ENCODE measurements around the gene LILRA1. TPM values are rescaled to one million over a fixed set of nuclear protein-coding genes. Genes with fewer than 3 reads are reported as not detected.
"Not testable (repeated sequence)": the region's sequence is repeated elsewhere in the genome, so short reads cannot be mapped to it uniquely, and the experiment has no call there.

The LILRA1 gene
- total RNA-seq, 4 donors from 2014 or later, result 0.23 TPM; not detected in 3

DNA sequence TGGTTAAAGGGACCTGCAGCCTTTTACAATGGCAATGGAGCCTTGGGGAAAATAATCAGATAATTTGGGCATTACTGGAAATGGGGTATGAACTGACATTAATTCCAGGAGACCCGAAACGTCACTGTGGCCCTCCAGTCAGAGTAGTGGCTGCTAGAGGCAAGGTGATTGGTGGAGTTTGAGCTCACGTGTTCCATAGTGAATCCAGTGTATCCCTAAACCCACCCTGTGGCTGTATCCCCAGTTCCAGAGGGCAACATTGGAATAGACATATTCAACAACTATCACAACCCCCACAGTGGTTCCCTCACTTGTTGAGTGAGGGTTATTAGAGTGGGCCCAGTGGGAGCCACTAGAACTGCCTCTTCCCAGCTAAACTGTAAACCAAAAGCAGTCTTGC, 23.1 kb upstream of the LILRA1 start:
- WGBS, 2 donors, result 61 to 90% methylated on average over 3 of the region's 3 CpGs
- intact Hi-C loops (cut with DNase I; ENCODE audit: low total_unique reads), result no loop called here
- no peak for DNase-seq (ENCODE audit: low spot score in 2 of 2)

DNA sequence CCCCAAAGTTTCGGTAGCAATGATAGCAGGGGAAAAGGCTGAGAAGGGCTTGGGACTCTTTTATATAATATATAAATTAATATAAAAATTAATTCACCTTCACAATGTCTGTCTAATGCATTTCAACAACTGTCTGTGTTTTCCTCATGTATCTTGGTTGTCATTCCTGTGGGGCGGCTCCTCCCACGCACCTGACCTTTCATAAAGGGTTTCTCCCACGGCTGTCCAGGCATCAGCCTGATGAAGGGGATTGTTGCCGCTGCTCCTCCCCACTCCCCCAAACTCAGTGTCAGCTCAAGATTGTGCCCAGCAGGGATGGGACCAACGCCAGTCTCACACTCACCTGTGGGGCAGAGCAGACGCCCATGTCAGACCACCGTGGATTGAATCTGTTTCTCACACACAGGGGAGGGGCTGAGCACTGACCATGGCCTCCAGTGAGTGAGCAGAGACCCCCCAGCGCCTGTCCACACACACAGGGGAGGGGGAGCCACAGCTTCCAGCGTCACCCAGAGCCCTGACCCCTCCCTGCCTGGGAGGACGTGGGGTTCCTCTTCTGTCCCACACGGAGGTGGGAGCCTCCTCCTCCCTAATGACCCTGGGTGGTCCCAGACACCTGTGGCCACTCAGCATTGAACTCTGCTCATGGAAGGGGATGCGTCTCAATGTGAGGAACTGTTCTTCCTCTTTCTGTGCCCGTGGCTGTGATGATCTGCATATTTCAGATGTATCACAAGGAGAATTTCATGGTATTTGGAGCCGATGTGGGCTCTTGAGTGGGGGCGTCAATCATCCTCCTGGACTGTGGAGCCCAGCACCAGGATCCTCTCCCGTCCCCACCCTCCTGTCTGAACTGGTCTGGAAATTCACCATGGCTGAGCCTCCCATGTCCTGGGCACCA, 21.5 kb upstream of the LILRA1 start:
- DNase-seq (ENCODE audit: low spot score in 2 of 2); intact Hi-C loops (cut with DNase I; ENCODE audit: low total_unique reads); H3K4me3 ChIP-seq (ENCODE audit: low read depth, poor library complexity, severe bottlenecking): not testable (repeated sequence)
- WGBS, 2 donors, result 62 to 64% methylated on average over 15 to 17 of the region's 17 CpGs

More for the DNA sequence above, 23.1 kb upstream of the LILRA1 start:
- TF ChIP-seq, protein P1, sequence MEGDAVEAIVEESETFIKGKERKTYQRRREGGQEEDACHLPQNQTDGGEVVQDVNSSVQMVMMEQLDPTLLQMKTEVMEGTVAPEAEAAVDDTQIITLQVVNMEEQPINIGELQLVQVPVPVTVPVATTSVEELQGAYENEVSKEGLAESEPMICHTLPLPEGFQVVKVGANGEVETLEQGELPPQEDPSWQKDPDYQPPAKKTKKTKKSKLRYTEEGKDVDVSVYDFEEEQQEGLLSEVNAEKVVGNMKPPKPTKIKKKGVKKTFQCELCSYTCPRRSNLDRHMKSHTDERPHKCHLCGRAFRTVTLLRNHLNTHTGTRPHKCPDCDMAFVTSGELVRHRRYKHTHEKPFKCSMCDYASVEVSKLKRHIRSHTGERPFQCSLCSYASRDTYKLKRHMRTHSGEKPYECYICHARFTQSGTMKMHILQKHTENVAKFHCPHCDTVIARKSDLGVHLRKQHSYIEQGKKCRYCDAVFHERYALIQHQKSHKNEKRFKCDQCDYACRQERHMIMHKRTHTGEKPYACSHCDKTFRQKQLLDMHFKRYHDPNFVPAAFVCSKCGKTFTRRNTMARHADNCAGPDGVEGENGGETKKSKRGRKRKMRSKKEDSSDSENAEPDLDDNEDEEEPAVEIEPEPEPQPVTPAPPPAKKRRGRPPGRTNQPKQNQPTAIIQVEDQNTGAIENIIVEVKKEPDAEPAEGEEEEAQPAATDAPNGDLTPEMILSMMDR (IDR thresholded peaks at IDR 0.05), result no peak
- no peak for TF ChIP-seq POLR2A (IDR thresholded peaks at IDR 0.05)
- no peak overlapping the region for H3K4me3 ChIP-seq (ENCODE audit: low read depth, poor library complexity, severe bottlenecking)

DNA sequence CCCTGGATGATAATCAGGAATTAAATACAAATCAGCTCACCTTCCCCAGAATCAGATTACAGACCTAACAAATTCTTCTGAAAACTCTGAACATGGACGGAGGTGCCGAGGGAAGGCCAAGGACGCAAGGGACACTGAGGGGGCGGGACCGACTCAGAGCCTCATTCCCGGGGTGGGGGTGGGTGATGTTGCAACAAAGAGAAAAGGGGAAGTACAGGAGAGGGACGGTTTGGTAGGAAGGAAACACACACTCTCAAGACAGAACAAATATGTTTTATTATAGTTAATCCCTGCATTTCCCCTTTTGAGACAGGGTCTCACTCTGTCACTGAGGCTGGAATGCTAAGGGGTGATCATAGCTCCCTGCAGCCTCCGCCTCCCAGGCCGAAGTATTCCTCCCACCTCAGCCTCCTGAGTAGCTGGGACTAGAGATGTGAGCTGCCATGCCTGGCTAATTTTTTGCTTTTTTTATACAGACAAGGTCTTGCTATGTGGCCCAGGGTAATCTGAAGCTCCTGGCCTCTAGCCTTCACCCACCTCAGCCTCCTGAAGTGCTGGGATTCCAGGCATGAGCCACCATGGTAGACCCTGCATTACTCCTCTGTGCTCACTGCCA, 20.6 kb upstream of the LILRA1 start:
- intact Hi-C loops (cut with DNase I; ENCODE audit: low total_unique reads), result no loop called here

DNA sequence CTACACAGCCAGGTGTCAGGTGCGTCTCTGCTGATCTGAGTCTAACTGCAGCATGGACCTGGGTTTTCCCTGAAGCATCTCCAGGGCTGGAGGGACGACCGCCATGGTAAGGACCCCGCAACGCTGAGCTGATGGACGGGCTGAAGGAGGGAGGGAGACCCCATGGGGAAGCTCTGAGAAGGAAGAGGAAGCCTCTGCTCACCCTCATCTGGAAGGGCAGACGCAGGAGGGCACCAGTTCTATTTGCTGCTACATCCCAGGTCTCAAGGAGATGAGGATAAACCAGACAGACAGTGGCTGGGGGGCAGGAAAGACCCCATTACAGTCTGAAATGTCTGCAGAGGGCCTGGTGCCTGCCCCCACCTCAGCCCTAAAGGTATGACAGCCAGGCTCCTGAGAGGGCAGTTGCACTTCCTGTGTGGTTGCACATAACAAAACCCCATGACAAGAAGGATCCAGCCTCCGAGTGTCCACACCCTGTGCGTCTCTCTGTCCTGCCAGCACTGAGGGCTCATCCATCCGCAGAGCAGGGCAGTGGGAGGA, 20.0 kb upstream of the LILRA1 start, which contains the start of gene LILRA2:
Gene LILRA2 (plus strand): TSS at position 461 of the 543 bp plus-strand sequence. CDS start 89 bp downstream, outside the sequence.
- no peak within 1 kb of the TSS for H3K4me3 ChIP-seq (ENCODE audit: low read depth, poor library complexity, severe bottlenecking)
- WGBS, 2 donors, result 56 to 80% methylated on average over 10 of the region's 10 CpGs
- DNase-seq (ENCODE audit: low spot score in 2 of 2), result no peak
- TF ChIP-seq, protein P1 (IDR thresholded peaks at IDR 0.05), result no peak
- TF ChIP-seq POLR2A (IDR thresholded peaks at IDR 0.05), result no peak
- intact Hi-C loops (cut with DNase I; ENCODE audit: low total_unique reads), result no loop called here

More for the DNA sequence above, 20.6 kb upstream of the LILRA1 start:
- WGBS, 2 donors, result 50 to 54% methylated on average over 9 of the region's 9 CpGs
- TF ChIP-seq, protein P1 (IDR thresholded peaks at IDR 0.05), result no peak
- no peak for TF ChIP-seq POLR2A (IDR thresholded peaks at IDR 0.05)
- no peak overlapping the region for H3K4me3 ChIP-seq (ENCODE audit: low read depth, poor library complexity, severe bottlenecking)
- DNase-seq (ENCODE audit: low spot score in 2 of 2), result no peak

DNA sequence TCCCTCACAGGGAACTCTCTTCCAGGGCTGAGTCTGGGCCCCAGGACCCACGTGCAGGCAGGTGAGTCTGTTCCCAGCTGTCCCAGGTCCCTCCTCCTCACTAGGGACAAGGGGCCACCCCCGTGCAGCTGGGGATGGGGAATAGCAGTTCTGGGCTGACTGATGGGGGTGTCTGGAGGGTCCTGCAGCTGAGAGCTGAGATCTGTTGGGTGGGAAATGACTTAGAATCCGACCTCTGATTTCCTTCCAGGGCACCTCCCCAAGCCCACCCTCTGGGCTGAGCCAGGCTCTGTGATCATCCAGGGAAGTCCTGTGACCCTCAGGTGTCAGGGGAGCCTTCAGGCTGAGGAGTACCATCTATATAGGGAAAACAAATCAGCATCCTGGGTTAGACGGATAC, 19.4 kb upstream of the LILRA1 start:
- TF ChIP-seq POLR2A (IDR thresholded peaks at IDR 0.05), result no peak
- TF ChIP-seq, protein P1 (IDR thresholded peaks at IDR 0.05), result no peak
- intact Hi-C loops (cut with DNase I; ENCODE audit: low total_unique reads), result no loop called here
- H3K4me3 ChIP-seq (ENCODE audit: low read depth, poor library complexity, severe bottlenecking), result no peak overlapping the region
- WGBS, 2 donors, result 21 to 39% methylated on average over 3 to 4 of the region's 4 CpGs
- DNase-seq (ENCODE audit: low spot score in 2 of 2), result no peak

DNA sequence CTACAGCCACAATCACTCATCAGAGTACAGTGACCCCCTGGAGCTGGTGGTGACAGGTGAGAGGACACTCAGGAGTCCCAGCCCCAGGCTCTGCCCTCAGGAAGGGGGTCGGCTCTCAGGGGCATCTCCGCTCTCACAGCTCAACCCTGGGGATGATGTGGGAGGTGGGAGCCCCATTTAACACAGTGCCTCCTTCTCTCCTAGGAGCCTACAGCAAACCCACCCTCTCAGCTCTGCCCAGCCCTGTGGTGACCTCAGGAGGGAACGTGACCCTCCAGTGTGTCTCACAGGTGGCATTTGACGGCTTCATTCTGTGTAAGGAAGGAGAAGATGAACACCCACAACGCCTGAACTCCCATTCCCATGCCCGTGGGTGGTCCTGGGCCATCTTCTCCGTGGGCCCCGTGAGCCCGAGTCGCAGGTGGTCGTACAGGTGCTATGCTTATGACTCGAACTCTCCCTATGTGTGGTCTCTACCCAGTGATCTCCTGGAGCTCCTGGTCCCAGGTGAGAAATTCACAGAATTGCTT, 18.8 kb upstream of the LILRA1 start:
- no peak overlapping the region for H3K4me3 ChIP-seq (ENCODE audit: low read depth, poor library complexity, severe bottlenecking)
- 75 to 77% methylated on average over 12 of the region's 12 CpGs for WGBS, 2 donors
- no peak for DNase-seq (ENCODE audit: low spot score in 2 of 2)
- TF ChIP-seq POLR2A (IDR thresholded peaks at IDR 0.05), result no peak
- TF ChIP-seq, protein P1 (IDR thresholded peaks at IDR 0.05), result no peak
- intact Hi-C loops (cut with DNase I; ENCODE audit: low total_unique reads), result no loop called here

DNA sequence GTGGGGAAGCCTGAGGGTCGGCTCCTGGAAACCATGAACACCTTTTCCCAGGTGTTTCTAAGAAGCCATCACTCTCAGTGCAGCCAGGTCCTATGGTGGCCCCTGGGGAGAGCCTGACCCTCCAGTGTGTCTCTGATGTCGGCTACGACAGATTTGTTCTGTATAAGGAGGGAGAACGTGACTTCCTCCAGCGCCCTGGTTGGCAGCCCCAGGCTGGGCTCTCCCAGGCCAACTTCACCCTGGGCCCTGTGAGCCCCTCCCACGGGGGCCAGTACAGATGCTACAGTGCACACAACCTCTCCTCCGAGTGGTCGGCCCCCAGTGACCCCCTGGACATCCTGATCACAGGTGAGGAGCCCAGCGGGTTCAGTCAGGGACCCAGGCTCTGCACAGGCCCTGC, 18.2 kb upstream of the LILRA1 start:
- H3K4me3 ChIP-seq (ENCODE audit: low read depth, poor library complexity, severe bottlenecking); intact Hi-C loops (cut with DNase I; ENCODE audit: low total_unique reads); DNase-seq (ENCODE audit: low spot score in 2 of 2): not testable (repeated sequence)
- WGBS, 2 donors, result 77 to 86% methylated on average over 7 to 9 of the region's 9 CpGs
